HG02763 (cell line): Measurements from ENCODE around the gene ARID5B.

ENCODE experiments used
- ATAC-seq: cut with Tn5 transposase; IDR thresholded peaks from one replicate; pipeline ENCODE4 v1.9.1; 2021; ENCODE audit warnings: mild to moderate bottlenecking, moderate library complexity; ENCODE audit not compliant: unreplicated experiment

The ARID5B gene

DNA sequence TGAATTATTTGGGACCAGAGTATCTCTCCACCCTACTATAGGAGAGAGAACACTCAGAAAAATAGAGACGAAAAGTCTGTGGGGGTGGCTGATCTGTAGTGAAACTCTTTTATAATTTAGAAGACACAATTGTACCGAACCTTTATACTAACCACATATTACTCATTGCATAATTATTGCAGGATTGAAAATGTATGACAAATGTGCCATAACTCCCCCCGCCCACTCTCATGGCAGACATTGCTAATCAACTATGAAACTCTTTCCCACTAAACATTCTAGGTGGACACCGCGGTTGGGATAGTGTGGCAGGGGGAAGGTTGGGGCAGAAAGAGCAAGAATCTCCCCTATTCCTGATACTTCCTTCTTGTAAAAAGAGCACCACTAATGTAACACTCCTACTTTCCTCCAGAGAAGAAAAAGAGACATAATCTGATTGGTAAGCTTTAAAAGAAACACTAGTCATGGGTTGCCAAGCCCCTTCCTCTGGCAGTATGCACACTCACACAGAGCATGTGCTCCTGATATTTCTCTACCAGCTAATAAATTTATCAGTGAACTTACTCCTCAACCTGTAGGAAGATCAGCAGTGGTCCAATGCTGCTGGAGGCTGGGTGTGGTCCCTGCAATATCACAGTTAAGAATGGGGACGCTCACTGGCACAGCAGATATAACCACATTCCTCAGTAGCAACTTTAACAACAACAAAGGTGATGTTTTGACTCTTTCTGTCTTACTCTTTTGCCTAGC lies 18.7 kb upstream of the ARID5B start:
- ATAC-seq = no peak

DNA sequence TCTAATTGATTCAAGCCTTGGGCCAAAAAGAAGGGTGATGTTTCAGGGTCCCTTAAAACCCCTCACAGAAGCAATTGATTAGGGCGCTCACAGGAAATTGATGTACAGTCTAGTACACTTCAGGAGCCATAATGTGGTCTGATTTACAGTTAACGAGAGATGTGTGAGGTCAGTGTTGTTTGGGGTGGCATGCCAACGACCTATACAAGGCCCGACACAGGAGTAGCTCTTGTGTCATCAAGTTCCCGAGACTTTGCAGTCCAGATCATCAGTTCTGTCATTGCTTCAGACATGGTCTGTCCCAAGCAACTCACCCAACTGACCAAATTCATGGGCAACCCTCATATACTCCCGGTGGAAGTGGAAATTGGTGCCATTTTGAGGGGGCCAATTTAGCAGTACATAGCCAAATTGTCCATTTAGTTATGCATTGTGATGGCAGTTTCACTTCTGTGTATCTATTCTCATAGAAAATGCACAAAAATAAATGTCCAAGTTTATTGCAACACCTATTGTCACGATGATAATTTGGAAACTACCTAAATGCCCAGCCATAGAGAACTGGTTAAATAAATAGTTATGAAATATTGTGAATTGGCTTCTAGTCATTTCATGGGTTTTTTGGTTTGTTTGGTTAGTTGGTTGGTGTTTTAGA lies 18.0 kb upstream of the ARID5B start:
- ATAC-seq = no peak

DNA sequence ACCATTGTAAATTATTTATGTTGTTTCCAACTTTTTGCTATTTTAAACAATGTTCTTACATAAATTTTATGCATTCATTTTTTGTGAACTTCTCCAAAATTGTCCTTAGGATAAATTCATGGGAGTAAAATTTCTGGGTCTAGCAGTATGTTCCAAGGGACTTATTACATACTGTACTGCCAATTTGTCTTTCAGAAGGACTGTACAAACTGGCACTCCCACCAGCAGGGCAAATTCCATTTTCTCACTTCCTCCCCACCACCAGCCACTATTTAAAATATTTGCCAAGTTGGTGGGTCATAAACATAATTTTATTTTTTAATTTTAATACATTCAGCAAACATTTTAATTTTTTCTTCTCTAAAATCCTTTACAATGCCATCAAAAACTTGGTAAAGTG lies 13.7 kb upstream of the ARID5B start:
- ATAC-seq = no peak

- no peak for ATAC-seq
These were observed 12.8 kb upstream of the ARID5B start for GRCh38 chr10:61888744-61889143.

DNA sequence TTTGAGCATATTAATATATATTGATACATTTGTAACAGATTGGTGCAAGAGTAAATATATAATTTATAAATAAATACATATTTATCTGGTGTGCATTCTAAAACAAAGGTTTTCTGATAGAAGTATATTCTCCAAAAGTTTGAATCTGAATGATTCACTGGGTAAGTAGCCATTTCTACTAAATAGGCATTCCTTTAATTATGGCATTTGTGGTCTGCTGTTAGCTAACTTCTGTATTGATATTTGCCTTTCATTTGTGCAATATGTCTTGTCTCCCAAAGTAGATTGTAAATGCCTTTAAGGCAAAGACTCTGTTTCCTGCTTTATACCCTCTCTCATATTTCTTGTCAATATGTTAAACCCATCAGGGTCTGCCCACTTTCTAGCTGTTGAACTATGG lies 11.1 kb upstream of the ARID5B start:
- no peak for ATAC-seq

GRCh38 chr10:61890881-61891409 lies 10.6 kb upstream of the ARID5B start:
- no peak for ATAC-seq

DNA sequence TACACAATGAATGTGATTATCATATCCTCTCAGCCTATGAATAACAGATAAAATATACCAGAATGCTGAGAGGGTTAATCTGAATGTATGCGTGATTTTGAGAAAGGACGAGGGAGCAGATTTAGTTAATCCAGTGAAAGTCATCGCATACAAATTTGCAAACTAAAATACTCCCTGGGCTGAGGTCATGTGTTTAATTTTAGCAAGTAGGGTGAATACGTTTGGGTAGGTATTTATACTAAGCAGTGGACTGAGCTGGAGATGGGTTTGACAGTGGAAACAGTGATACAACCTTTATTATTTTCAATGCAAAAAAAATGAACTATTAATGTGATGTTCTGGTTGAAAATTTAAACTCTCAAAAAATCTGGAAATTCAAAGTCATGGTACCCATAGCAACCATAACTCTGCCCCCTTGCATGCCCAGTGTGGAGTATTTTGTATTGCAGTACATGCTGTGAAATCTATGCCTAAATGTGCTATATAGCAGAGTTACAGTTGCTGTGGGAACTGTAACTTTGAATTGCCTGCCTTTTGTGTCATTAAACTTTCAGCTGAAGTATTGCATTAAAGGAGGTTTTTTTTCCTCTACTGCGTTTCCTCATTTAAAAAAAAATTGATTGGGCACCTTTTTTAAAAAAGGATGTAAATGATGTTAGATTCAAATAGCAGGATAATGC lies 9.5 kb upstream of the ARID5B start:
- ATAC-seq = no peak

- no peak for ATAC-seq
These were observed 8.5 kb upstream of the ARID5B start for GRCh38 chr10:61892961-61893360.

GRCh38 chr10:61894133-61894532 lies 7.4 kb upstream of the ARID5B start:
- no peak for ATAC-seq

- ATAC-seq = no peak
These were observed 5.5 kb upstream of the ARID5B start for GRCh38 chr10:61895898-61896600.

GRCh38 chr10:61896854-61897661 lies 4.4 kb upstream of the ARID5B start:
- ATAC-seq = peak; percentile 63

GRCh38 chr10:61897671-61898434 lies 3.6 kb upstream of the ARID5B start:
- ATAC-seq = no peak

DNA sequence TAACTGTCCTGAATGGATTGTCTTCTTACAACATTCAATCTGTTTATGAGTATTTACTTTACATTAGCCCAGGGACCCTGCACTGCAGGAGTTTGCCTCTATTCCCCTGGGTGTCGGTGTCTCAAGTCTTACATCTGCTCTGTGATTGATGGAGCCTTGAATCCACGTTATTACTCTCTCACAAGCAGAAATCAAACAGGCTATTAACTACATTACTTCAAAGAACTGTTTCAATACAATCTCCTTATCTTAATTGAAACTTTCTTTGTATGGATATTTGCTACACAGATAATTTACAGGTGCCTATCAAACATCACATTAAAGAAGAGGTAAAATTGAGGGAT lies 3.1 kb upstream of the ARID5B start:
- no peak for ATAC-seq

GRCh38 chr10:61899069-61899531 lies 2.4 kb upstream of the ARID5B start:
- no peak for ATAC-seq

DNA sequence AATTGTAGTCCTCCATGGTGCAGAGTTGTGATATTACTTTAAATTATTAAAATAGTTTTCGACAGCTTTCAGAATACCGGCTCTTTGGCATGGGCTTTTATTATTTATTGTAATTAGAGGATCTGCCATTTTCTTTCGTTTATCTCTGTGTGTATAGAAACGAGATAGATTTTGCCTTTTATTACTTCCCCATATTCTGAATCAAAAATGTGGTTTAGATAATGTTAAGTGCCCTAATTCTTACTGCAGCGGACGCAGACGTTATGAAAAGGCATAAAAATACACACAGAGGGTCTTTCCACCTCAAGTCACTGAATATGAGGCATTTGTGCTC lies 1.9 kb upstream of the ARID5B start:
- ATAC-seq = no peak

- ATAC-seq = peak; percentile 33
These were observed 1.3 kb upstream of the ARID5B start for GRCh38 chr10:61899997-61900828.

DNA sequence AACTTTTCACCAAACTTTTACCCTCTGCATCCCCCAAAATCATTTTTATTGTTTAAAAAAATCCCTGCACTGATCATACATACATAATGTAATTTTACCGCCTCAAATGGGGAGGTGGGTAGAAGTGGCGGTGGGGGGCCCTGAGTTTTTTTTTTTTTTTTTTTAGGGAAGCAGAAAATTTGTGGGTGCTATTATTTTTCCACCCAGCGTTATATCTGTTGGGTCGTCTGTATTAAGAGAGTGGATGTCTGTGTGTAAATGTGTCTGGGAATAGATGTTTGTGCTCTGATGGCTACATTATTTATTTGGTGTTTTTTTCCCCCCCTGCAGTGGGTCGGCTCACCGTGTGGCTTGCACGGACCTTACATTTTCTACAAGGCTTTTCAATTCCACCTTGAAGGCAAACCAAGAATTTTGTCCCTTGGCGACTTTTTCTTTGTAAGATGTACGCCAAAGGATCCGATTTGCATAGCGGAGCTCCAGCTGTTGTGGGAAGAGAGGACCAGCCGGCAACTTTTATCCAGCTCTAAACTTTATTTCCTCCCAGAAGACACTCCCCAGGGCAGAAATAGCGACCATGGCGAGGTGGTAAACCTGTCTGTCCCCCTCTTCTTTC lies 438 bp downstream of the ARID5B start:
- no peak for ATAC-seq

- peak; percentile 5 for ATAC-seq
These were observed 1.1 kb downstream of the ARID5B start for GRCh38 chr10:61902445-61903220.
